ENCODE data around the gene NDUFB5. TPM values are rescaled to one million over a fixed set of nuclear protein-coding genes. Genes with fewer than 3 reads are reported as not detected.

NDUFB5 gene
- total RNA-seq, 1 experiment from 2014 or later, result 78.9 TPM

GRCh38 chr3:179671309-179671708 is 66.7 kb downstream of the NDUFB5 start:
- Mint-ChIP-seq H3K27ac (no peak overlapping the region), H3K36me3 (ENCODE audit: insufficient read depth in 1 of 3, low read depth in 3 of 3) (peaks cover 0 to 3% (median 0%) of the 10 kb centered on the region in 3 experiments; a peak in 3 of 7 replicates), H3K4me1 (peaks cover 22 to 24% of the 10 kb centered on the region in 2 experiments), H3K9me3 (no peaks in the 10 kb centered on the region; a peak in 1 of 5 replicates), H3K4me3 (no peak overlapping the region), H3K27me3 (ENCODE audit: low read depth) (no peaks in the 10 kb centered on the region)
- H4K20me1 ChIP-seq (ENCODE audit: control insufficient read depth, insufficient read depth, insufficient read length), result no peaks in the 10 kb centered on the region
- H3K79me1 ChIP-seq (ENCODE audit: insufficient read depth, low read depth, low read length, poor library complexity, severe bottlenecking), result peaks cover 17% of the 10 kb centered on the region
- peaks cover 3% of the 10 kb centered on the region; the same call in 1 of the 2 replicates for H3K4me1 ChIP-seq (ENCODE audit: insufficient read depth, low read length)
- no peaks in the 10 kb centered on the region for H3K27me3 ChIP-seq (ENCODE audit: insufficient read depth, low read length)
- H3K27ac ChIP-seq (ENCODE audit: insufficient read length, low read depth, low read length), result no peak overlapping the region
- no peak overlapping the region for H3K14ac ChIP-seq (ENCODE audit: insufficient read depth, low read length)
- H3K4me2 ChIP-seq (ENCODE audit: insufficient read depth, insufficient read length, low read length), result no peak overlapping the region
- no peak overlapping the region for H2BK12ac ChIP-seq (ENCODE audit: insufficient read length, low read depth, low read length)
- WGBS (ENCODE audit: extremely low coverage, insufficient read length, low lambda C conversion rate), result no CpG with 5 or more reads among the region's 1 CpG
- no peak overlapping the region for H4K5ac ChIP-seq (ENCODE audit: insufficient read length, low read depth, low read length)
- H2AK5ac ChIP-seq (ENCODE audit: insufficient read length, low read length), result no peak overlapping the region
- no peak overlapping the region for H4K8ac ChIP-seq (replicated peaks; ENCODE audit: insufficient read length, low read depth, low read length)
- no peak overlapping the region for H2BK15ac ChIP-seq (ENCODE audit: low read depth, low read length)
- H3K18ac ChIP-seq (ENCODE audit: insufficient read length, low read depth, low read length), result no peak overlapping the region
- H3K56ac ChIP-seq (ENCODE audit: insufficient read length, low read depth, low read length), result no peak overlapping the region
- H3K79me2 ChIP-seq (ENCODE audit: insufficient read depth, low read length), result peaks cover 6% of the 10 kb centered on the region; the same call in 1 of the 2 replicates
- H4K91ac ChIP-seq (ENCODE audit: insufficient read length, low read depth, low read length), result no peak overlapping the region
- no peak overlapping the region for H2BK20ac ChIP-seq (ENCODE audit: low read depth, low read length, poor library complexity, severe bottlenecking)
- H3T11ph ChIP-seq (ENCODE audit: low read length), result no peak overlapping the region
- H3K9ac ChIP-seq (ENCODE audit: extremely low read depth, insufficient read length, low read length), result no peak overlapping the region
- DNase-seq, result no peak
- H3K23me2 ChIP-seq (ENCODE audit: insufficient read length, low read depth, low read length, poor library complexity, severe bottlenecking), result no peaks in the 10 kb centered on the region
- no peak overlapping the region for H2BK120ac ChIP-seq (ENCODE audit: low read depth, low read length, poor library complexity, severe bottlenecking)
- H3K4ac ChIP-seq (ENCODE audit: low read depth, low read length), result no peak overlapping the region
- H2AFZ ChIP-seq (ENCODE audit: low read length), result no peak overlapping the region
- H2BK5ac ChIP-seq (ENCODE audit: insufficient read length, low read length), result no peak overlapping the region
- TF ChIP-seq CTCF (conservative IDR thresholded peaks at IDR 0.05), result no peak
- H3K9me3 ChIP-seq (ENCODE audit: control insufficient read depth, low read depth, low read length), result no peaks in the 10 kb centered on the region
- H3K23ac ChIP-seq (ENCODE audit: insufficient read length, low read depth, low read length), result no peak overlapping the region

Data from H9 (cell line).